Gastrocnemius medialis (tissue), 4 donors: Measurements from ENCODE around the gene ATG12. TPM values are rescaled to one million over a fixed set of nuclear protein-coding genes. Genes with fewer than 3 reads are reported as not detected.

Source experiments
- ATAC-seq, 2 donors: fragments of 150-250 bp; one replicate each; pipeline ENCODE4 v1.9.1; 2016
- DNase-seq, 2 donors: peaks; one replicate each; pipeline ENCODE4 v3.0.0-alpha.2; 2019
- H3K27ac ChIP-seq, 4 donors: fragments of 200-600 bp; sonication (generic); 1 replicate in 1 of 4; 2 replicates in 3 of 4; pipeline ENCODE4 v1.5.1; 2016 to 2018; ENCODE audit warnings: mild to moderate bottlenecking in 2 of 4, moderate library complexity in 1 of 4
- H3K27me3 ChIP-seq, 3 donors: fragments of 200-600 bp; sonication (generic) in 2 of 3; 1 replicate in 1 of 3; 2 replicates in 2 of 3; pipeline versions ENCODE4 v1.5.1 to v1.6.0; 2016 to 2019; ENCODE audit warnings: mild to moderate bottlenecking in 1 of 3, moderate library complexity in 1 of 3
- H3K36me3 ChIP-seq, 2 donors: fragments of 200-600 bp; sonication (generic) in 1 of 2; one replicate each; pipeline ENCODE4 v1.5.1; 2017 to 2018
- H3K4me1 ChIP-seq, 2 donors: fragments of 200-600 bp; sonication (generic) in 1 of 2; one replicate each; pipeline ENCODE4 v1.5.1; 2016 to 2017; ENCODE audit warnings: mild to moderate bottlenecking in 2 of 2
- H3K4me3 ChIP-seq, 4 donors: fragments of 200-600 bp; sonication (generic) in 3 of 4; 1 replicate in 1 of 4; 2 replicates in 3 of 4; pipeline ENCODE4 v1.5.1; 2016 to 2019; ENCODE audit warnings: mild to moderate bottlenecking in 2 of 4
- H3K9me3 ChIP-seq, 3 donors: fragments of 200-600 bp; sonication (generic) in 2 of 3; 1 replicate in 1 of 3; 2 replicates in 2 of 3; pipeline ENCODE4 v1.5.1; 2016 to 2019
- POLR2A ChIP-seq, 2 donors: fragments of 450-650 bp; IDR thresholded peaks; one replicate each; pipeline ENCODE4 v1.6.1; 2017; ENCODE audit warnings: antibody characterized with exemption in 2 of 2, mild to moderate bottlenecking in 2 of 2, moderate library complexity in 2 of 2
- in situ Hi-C, 4 donors: fragments of 200-750 bp; cut with MboI; loops; one replicate each; pipeline versions ENCODE4 v1.15.0 to v1.8.0; 2017; ENCODE audit warnings: low sequenced_read_pairs in 4 of 4
- intact Hi-C: fragments of 100-400 bp; cut with DNase I; formaldehyde crosslinking; loops from one replicate; pipeline ENCODE4 v1.15.1; 2023; ENCODE audit warnings: low total_unique reads
- total RNA-seq, 4 donors: library from RNA; depleted of rRNA; stranded (reverse); fragments of >200 nt; gene quantifications; one replicate each; pipeline versions ENCODE4 v1.1.0 to v1.2.3, GENCODE V29; 2016
- TF ChIP-seq, protein P1 (sequence below), 5 experiments: fragments of 450-650 bp in 3 of 5; fragments of 200-600 bp in 2 of 5; sonication (generic) in 2 of 5; IDR thresholded peaks in 4 of 5; conservative IDR thresholded peaks in 1 of 5; 1 replicate in 4 of 5; 2 replicates in 1 of 5; pipeline ENCODE4 v1.5.1; 2016 to 2019; ENCODE audit warnings: antibody characterized with exemption in 5 of 5, mild to moderate bottlenecking in 3 of 5, moderate library complexity in 3 of 5

ATG12 gene
- total RNA-seq, 4 donors from 2014 or later: 10.3 to 35.1 (median 23.6) TPM

- H3K4me3 ChIP-seq: no peak overlapping the region
- ATAC-seq (no peak), DNase-seq (no peak)
- no peaks in the 10 kb centered on the region for H3K27me3 ChIP-seq
- intact Hi-C loops: no loop called here
- H3K36me3 ChIP-seq: no peaks in the 10 kb centered on the region
- H3K27ac ChIP-seq: no peak overlapping the region
- H3K4me1 ChIP-seq: no peaks in the 10 kb centered on the region
- no peak for TF ChIP-seq POLR2A (IDR thresholded peaks at IDR 0.05)
- TF ChIP-seq, protein P1, sequence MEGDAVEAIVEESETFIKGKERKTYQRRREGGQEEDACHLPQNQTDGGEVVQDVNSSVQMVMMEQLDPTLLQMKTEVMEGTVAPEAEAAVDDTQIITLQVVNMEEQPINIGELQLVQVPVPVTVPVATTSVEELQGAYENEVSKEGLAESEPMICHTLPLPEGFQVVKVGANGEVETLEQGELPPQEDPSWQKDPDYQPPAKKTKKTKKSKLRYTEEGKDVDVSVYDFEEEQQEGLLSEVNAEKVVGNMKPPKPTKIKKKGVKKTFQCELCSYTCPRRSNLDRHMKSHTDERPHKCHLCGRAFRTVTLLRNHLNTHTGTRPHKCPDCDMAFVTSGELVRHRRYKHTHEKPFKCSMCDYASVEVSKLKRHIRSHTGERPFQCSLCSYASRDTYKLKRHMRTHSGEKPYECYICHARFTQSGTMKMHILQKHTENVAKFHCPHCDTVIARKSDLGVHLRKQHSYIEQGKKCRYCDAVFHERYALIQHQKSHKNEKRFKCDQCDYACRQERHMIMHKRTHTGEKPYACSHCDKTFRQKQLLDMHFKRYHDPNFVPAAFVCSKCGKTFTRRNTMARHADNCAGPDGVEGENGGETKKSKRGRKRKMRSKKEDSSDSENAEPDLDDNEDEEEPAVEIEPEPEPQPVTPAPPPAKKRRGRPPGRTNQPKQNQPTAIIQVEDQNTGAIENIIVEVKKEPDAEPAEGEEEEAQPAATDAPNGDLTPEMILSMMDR (IDR thresholded peaks at IDR 0.05 in 4 of 5, conservative IDR thresholded peaks at IDR 0.05 in 1 of 5): no peak
- no peaks in the 10 kb centered on the region for H3K9me3 ChIP-seq
- in situ Hi-C loops: no loop called here
Observed at GRCh38 chr5:115801152-115801551, 40.2 kb downstream of the ATG12 start.

GRCh38 chr5:115800108-115800507 lies 41.3 kb downstream of the ATG12 start:
- Histone ChIP-seq H3K4me3 (no peak overlapping the region), H3K27me3 (no peaks in the 10 kb centered on the region), H3K36me3 (no peaks in the 10 kb centered on the region), H3K9me3 (no peaks in the 10 kb centered on the region), H3K4me1 (no peaks in the 10 kb centered on the region), H3K27ac (no peak overlapping the region)
- DNase-seq (no peak), ATAC-seq (no peak)
- in situ Hi-C loops: no loop called here
- intact Hi-C loops: no loop called here
- TF ChIP-seq, protein P1 (IDR thresholded peaks at IDR 0.05 in 4 of 5, conservative IDR thresholded peaks at IDR 0.05 in 1 of 5): no peak
- TF ChIP-seq POLR2A (IDR thresholded peaks at IDR 0.05): no peak

- no peak for DNase-seq
- ATAC-seq: peak; percentile 14 to 39
- intact Hi-C loops: no loop called here
Observed at GRCh38 chr5:115798252-115798651, 43.1 kb downstream of the ATG12 start.

GRCh38 chr5:115796656-115797055 lies 44.7 kb downstream of the ATG12 start:
- in situ Hi-C loops: no loop called here
- Histone ChIP-seq H3K4me3 (no peak overlapping the region), H3K27ac (no peak overlapping the region), H3K4me1 (no peaks in the 10 kb centered on the region), H3K27me3 (no peaks in the 10 kb centered on the region), H3K36me3 (no peaks in the 10 kb centered on the region), H3K9me3 (no peaks in the 10 kb centered on the region)
- no peak for TF ChIP-seq POLR2A (IDR thresholded peaks at IDR 0.05)
- TF ChIP-seq, protein P1 (IDR thresholded peaks at IDR 0.05 in 4 of 5, conservative IDR thresholded peaks at IDR 0.05 in 1 of 5): no peak
- no peak for ATAC-seq
- intact Hi-C loops: no loop called here
- DNase-seq: no peak

More at GRCh38 chr5:115798252-115798651, 43.1 kb downstream of the ATG12 start:
- no peak for TF ChIP-seq POLR2A (IDR thresholded peaks at IDR 0.05)
- TF ChIP-seq, protein P1 (IDR thresholded peaks at IDR 0.05 in 4 of 5, conservative IDR thresholded peaks at IDR 0.05 in 1 of 5): no peak
- Histone ChIP-seq H3K27ac (no peak overlapping the region), H3K4me1 (no peaks in the 10 kb centered on the region), H3K9me3 (no peaks in the 10 kb centered on the region), H3K36me3 (no peaks in the 10 kb centered on the region), H3K4me3 (no peak overlapping the region), H3K27me3 (no peaks in the 10 kb centered on the region)
- in situ Hi-C loops: no loop called here

- no peaks in the 10 kb centered on the region for H3K27me3 ChIP-seq
- no peaks in the 10 kb centered on the region for H3K9me3 ChIP-seq
- H3K27ac ChIP-seq: no peak overlapping the region
- intact Hi-C loops: no loop called here
- H3K36me3 ChIP-seq: no peaks in the 10 kb centered on the region
- H3K4me3 ChIP-seq: no peak overlapping the region
- no peaks in the 10 kb centered on the region for H3K4me1 ChIP-seq
- DNase-seq: no peak
- no peak for ATAC-seq
- in situ Hi-C loops: no loop called here
- TF ChIP-seq, protein P1 (IDR thresholded peaks at IDR 0.05 in 4 of 5, conservative IDR thresholded peaks at IDR 0.05 in 1 of 5): no peak
- TF ChIP-seq POLR2A (IDR thresholded peaks at IDR 0.05): no peak
Observed at GRCh38 chr5:115795700-115796099, 45.7 kb downstream of the ATG12 start.
